ENCODE results near the gene DDX41. TPM values are rescaled to one million over a fixed set of nuclear protein-coding genes. Genes with fewer than 3 reads are reported as not detected.

Gene DDX41
- total and polyA plus RNA-seq, 2 donors (not counting 1 experiment from before 2014, with no cell fraction given) = 110 to 168 TPM

DNA sequence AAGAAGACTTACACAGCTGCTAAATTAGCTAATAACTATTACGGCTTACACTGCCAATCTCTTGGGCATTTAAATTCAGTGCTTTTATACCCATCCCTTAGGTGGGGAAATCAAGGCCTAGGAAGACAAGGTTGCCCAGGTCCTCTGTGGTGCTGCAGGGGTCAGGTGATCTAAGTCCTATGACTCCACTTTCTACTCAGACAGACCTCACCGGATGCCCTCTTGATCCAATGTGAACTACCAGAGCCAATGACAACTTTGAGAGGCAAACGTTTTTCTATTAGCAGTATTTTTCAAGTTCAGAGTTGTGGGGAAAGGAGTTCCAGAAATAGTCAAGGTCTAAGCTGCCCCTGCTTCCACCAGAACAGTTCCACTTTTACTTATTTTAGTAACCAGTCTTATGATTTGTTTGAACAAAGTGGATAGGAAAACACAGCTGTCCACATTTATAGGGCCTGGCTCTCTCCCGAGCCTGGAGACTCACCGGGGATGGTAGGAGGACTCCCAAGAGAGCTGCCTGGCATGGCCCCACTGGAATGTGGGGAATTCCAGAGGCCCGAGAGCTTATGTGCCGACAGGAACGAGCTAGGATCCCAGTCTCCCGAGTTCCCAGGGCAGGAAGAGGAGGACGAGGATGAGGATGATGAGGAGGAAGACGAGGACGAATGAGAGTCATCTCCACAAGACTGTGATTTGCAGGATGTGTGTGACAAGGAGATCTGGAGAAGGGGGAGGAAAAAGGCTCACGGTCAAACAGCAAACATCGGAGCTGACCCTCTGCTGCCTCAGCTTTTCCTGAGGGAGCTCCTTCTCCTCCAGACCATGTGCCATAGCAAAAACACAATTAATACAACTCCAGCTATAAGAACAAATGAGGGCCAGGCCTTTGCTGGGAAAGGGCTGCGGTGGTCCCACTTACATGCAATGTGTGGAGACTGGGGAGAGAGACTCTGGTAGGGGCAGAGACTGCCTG is 20.9 kb upstream of the DDX41 start:
- ATAC-seq (ENCODE audit: low read depth) (no peak), DNase-seq (no peak)
- H3K9me3 ChIP-seq (ENCODE audit: control extremely low read depth in 1 of 3, control insufficient read depth in 2 of 3, insufficient read depth in 1 of 3, low read length in 2 of 3) = no peaks in the 10 kb centered on the region
- Mint-ChIP-seq H3K27me3 (no peaks in the 10 kb centered on the region), H3K27ac (no peak overlapping the region), H3K4me1 (no peaks in the 10 kb centered on the region), H3K4me3 (no peak overlapping the region), H3K9me3 (ENCODE audit: insufficient read depth) (no peaks in the 10 kb centered on the region)
- peaks cover 0 to 49% of the 10 kb centered on the region in 2 experiments for H3K36me3 ChIP-seq (replicated peaks in 1 of 2; ENCODE audit: control extremely low read depth in 1 of 2, control insufficient read depth in 1 of 2, extremely low read depth in 1 of 2, insufficient read depth in 2 of 2, low read length in 1 of 2)
- peaks cover 57% of the 10 kb centered on the region for H4K20me1 ChIP-seq (ENCODE audit: control insufficient read depth, insufficient read depth, low read length, poor library complexity, severe bottlenecking)
- POLR2A ChIA-PET = no interaction called here
- no peak overlapping the region for H3K4me3 ChIP-seq (ENCODE audit: control extremely low read depth in 1 of 5, extremely low read depth in 1 of 5, insufficient read depth in 1 of 5, low read depth in 2 of 5, low read length in 4 of 5)
- peaks cover 52% of the 10 kb centered on the region for H3K79me2 ChIP-seq (ENCODE audit: control insufficient read depth, insufficient read depth, low read length)
- TF ChIP-seq, protein P1, sequence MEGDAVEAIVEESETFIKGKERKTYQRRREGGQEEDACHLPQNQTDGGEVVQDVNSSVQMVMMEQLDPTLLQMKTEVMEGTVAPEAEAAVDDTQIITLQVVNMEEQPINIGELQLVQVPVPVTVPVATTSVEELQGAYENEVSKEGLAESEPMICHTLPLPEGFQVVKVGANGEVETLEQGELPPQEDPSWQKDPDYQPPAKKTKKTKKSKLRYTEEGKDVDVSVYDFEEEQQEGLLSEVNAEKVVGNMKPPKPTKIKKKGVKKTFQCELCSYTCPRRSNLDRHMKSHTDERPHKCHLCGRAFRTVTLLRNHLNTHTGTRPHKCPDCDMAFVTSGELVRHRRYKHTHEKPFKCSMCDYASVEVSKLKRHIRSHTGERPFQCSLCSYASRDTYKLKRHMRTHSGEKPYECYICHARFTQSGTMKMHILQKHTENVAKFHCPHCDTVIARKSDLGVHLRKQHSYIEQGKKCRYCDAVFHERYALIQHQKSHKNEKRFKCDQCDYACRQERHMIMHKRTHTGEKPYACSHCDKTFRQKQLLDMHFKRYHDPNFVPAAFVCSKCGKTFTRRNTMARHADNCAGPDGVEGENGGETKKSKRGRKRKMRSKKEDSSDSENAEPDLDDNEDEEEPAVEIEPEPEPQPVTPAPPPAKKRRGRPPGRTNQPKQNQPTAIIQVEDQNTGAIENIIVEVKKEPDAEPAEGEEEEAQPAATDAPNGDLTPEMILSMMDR (IDR thresholded peaks at IDR 0.05) = no peak
- no peak for TF ChIP-seq EZH2 (IDR thresholded peaks at IDR 0.05; ENCODE audit: borderline replicate concordance, insufficient read depth, low read depth, low read length, poor library complexity, severe bottlenecking)
- no peak overlapping the region for H2AFZ ChIP-seq (ENCODE audit: insufficient read depth, low read depth, low read length, poor library complexity, severe bottlenecking)
- no peak overlapping the region for H3K9ac ChIP-seq (ENCODE audit: low read length)
- CTCF ChIA-PET = interaction anchor here (1.2 kb wide), 1 partner anchor 9 kb away, joined by 4 read pairs; no protein-coding TSS in a partner anchor
- no peak overlapping the region for H3K4me2 ChIP-seq (replicated peaks; ENCODE audit: low read depth, low read length, poor library complexity, severe bottlenecking)
- WGBS (ENCODE audit: insufficient coverage) = 100% methylated on average over 8 of the region's 15 CpGs
- H3K27ac ChIP-seq (ENCODE audit: low read length in 2 of 2) = no peak overlapping the region
- intact Hi-C loops (cut with micrococcal nuclease) = no loop called here
- H3K4me1 ChIP-seq (ENCODE audit: control insufficient read depth in 2 of 2, insufficient read depth in 2 of 2, low read length in 2 of 2) = no peaks in the 10 kb centered on the region
- no peaks in the 10 kb centered on the region for H3K27me3 ChIP-seq (replicated peaks in 1 of 4; ENCODE audit: control extremely low read depth in 1 of 4, control insufficient read depth in 3 of 4, insufficient read depth in 4 of 4, low read length in 3 of 4)

DNA sequence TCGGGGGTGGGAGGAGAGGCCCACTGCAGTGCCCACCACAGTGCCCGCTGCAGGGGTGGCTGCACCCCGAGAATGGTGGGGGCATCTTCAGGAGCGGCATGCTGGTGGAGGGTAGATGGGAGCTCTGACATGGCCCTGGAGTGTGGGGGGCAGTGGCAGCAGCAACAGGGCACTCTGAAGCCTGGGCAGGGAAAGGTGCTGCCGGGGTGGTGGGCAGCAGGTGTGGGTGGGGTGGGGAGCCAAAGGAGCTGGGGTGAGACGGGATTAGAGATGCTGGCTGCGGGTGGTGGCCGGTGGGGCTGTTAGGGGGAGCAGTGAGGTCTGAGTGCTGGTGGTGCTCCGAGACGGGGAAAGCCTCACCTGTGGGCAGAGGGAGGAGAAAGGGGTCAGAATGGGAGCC is 19.6 kb upstream of the DDX41 start:
- DNase-seq = no peak
- H3K27ac Mint-ChIP-seq = no peak overlapping the region
- no peak for ATAC-seq (ENCODE audit: low read depth)
- Histone ChIP-seq H3K79me2 (ENCODE audit: control insufficient read depth, insufficient read depth, low read length) (peaks cover 45% of the 10 kb centered on the region), H3K27ac (ENCODE audit: low read length in 2 of 2) (no peak overlapping the region), H3K4me3 (ENCODE audit: control extremely low read depth in 1 of 5, extremely low read depth in 1 of 5, insufficient read depth in 1 of 5, low read depth in 2 of 5, low read length in 4 of 5) (no peak overlapping the region), H3K9me3 (ENCODE audit: control extremely low read depth in 1 of 3, control insufficient read depth in 2 of 3, insufficient read depth in 1 of 3, low read length in 2 of 3) (no peaks in the 10 kb centered on the region), H3K9ac (ENCODE audit: low read length) (no peak overlapping the region), H3K4me1 (ENCODE audit: control insufficient read depth in 2 of 2, insufficient read depth in 2 of 2, low read length in 2 of 2) (no peaks in the 10 kb centered on the region), H3K36me3 (replicated peaks in 1 of 2; ENCODE audit: control extremely low read depth in 1 of 2, control insufficient read depth in 1 of 2, extremely low read depth in 1 of 2, insufficient read depth in 2 of 2, low read length in 1 of 2) (peaks cover 0 to 54% of the 10 kb centered on the region in 2 experiments), H2AFZ (ENCODE audit: insufficient read depth, low read depth, low read length, poor library complexity, severe bottlenecking) (no peak overlapping the region), H3K4me2 (replicated peaks; ENCODE audit: low read depth, low read length, poor library complexity, severe bottlenecking) (no peak overlapping the region), H4K20me1 (ENCODE audit: control insufficient read depth, insufficient read depth, low read length, poor library complexity, severe bottlenecking) (peaks cover 50% of the 10 kb centered on the region), H3K27me3 (replicated peaks in 1 of 4; ENCODE audit: control extremely low read depth in 1 of 4, control insufficient read depth in 3 of 4, insufficient read depth in 4 of 4, low read length in 3 of 4) (no peaks in the 10 kb centered on the region)
- POLR2A ChIA-PET = no interaction called here
- TF ChIP-seq, protein P1 (IDR thresholded peaks at IDR 0.05) = no peak
- no peak for TF ChIP-seq EZH2 (IDR thresholded peaks at IDR 0.05; ENCODE audit: borderline replicate concordance, insufficient read depth, low read depth, low read length, poor library complexity, severe bottlenecking)
- intact Hi-C loops (cut with micrococcal nuclease) = no loop called here
- no peaks in the 10 kb centered on the region for H3K4me1 Mint-ChIP-seq
- H3K9me3 Mint-ChIP-seq (ENCODE audit: insufficient read depth) = no peaks in the 10 kb centered on the region
- H3K27me3 Mint-ChIP-seq = no peaks in the 10 kb centered on the region
- CTCF ChIA-PET = no interaction called here
- 100% methylated on average over 8 of the region's 10 CpGs for WGBS (ENCODE audit: insufficient coverage)
- H3K4me3 Mint-ChIP-seq = no peak overlapping the region

All from B cell (primary cell).